HG02943 (cell line): ENCODE results near the gene RAB38.

Experiments
- ATAC-seq: cut with Tn5 transposase; IDR thresholded peaks from one replicate; pipeline ENCODE4 v1.9.1; 2021; ENCODE audit warnings: mild to moderate bottlenecking, low read depth, moderate library complexity; ENCODE audit not compliant: unreplicated experiment

RAB38 gene

DNA sequence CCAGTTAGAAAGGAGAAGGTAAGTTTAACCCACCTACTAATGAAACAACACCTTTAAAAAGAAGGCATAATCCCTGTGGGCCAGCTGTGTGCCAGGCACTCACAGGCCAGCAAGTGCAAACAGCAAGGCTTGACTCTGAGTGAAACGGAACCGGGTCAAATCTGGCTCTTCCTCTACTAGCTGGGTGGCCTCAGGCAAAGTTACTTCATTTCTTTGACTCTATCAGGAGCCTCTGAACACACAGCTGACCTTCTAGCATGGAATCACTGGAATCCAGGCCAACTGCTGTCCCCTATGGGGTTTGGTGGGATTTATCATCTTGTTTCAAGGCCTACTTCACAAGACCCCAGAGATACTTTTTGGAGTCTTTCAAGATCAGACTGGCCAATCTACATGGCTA lies 3.3 kb downstream of the RAB38 start:
- no peak for ATAC-seq

DNA sequence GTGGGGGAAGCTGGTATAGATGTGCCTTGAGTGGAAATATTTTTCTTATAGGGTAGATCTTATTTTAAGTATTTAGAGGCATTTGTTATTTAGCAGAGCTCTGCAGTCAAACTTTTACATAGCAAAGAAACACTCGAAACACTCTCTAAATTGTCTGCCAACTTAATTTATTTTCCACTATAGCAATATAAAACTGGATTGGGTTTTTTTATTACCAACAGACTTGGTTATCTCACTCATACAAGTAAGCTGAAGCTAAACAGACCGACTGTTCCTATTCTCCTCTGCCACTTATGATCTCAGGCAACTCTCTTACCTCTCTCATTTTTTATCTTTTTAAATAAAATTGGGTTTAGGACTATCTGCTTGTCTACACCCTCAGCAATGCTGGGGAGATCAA lies 4.6 kb downstream of the RAB38 start:
- no peak for ATAC-seq

DNA sequence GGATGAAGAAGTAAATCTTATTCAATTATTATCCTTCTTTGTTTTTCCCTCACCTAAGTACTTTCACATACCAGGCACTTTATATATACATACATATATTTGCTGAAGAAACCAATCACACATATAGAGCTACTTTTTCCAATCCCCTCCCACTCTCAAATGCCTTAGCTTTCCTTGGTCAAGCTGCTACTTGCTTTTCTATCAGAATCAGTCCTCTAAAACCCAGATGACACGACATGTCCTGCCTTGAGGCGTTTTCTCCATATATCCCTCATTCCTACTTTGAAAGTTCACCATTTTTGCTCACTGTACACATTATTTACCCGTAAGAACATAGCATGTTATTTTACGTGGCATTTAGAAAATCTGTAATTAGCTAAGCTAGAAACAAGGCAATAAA lies 5.4 kb downstream of the RAB38 start:
- no peak for ATAC-seq

DNA sequence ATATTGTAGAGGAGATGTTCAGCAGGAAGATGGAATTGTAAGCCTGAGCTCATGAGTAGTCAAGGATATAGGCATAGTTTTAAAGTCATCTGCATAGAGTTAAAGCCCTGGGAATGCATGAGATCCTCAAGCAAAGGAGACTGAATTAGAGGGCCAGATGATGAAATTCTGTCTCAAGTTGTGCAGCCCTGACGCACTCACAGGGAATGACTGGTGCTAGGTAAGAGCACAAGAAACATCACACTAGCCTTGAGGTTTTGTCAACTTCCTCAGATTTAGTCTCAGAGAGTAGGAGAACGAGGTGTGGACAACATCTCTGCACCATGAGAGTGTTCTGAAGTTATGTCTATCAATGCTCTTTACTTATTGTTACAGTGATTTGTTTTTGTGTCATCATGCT lies 5.8 kb downstream of the RAB38 start:
- ATAC-seq: no peak

DNA sequence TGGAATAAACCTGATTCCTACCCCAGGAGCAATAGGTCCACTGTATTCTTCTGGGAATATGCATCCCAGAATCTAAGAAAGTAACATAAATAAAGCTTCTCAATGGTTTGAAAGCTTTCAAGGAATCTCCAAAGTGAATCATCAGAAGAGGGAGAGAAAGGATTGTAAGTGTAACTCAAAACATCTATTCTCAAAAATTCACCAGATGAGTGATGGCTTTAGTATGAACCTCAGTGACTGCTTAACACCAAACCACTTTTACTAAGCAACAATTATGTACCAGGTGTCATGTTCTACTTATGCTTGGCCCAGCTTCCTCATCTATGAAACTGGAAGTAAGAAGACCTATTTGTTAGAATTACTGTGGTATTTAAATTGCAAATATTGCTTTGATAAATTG lies 7.4 kb downstream of the RAB38 start:
- ATAC-seq: no peak

DNA sequence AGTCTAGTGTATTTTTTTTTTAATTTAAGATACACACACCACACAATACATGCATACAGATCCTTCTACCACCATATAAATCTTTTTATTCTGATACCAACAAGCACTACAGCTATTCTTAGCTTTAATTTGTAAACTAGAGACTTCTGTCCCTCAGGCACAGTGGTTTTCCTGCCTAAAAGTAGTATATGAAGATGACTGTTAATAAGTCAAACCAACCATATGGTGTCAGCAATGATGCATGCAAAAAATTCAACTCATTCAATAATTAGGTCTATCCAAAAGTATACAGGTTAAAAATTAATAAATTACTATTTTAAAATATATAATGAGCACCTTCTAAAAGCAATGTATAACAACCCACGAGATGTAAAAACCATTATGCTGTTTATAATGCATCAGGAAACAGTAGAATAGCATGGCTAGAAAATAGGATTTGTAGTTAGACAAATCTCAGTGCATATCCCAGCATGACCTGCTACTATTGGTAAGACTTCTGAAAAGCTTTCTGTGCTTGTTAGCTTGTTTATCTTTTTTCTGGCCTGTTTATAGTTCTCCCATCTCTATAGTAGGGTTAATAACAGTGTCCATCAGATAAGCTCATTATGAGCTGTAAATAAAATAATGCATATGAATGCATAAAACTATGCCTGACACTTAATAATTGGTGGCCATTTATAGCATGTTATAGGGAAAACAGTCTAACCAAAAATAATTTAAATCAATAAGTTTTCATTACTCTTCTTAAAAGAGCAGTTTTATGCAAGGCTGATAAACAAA lies 10.2 kb downstream of the RAB38 start:
- no peak for ATAC-seq

DNA sequence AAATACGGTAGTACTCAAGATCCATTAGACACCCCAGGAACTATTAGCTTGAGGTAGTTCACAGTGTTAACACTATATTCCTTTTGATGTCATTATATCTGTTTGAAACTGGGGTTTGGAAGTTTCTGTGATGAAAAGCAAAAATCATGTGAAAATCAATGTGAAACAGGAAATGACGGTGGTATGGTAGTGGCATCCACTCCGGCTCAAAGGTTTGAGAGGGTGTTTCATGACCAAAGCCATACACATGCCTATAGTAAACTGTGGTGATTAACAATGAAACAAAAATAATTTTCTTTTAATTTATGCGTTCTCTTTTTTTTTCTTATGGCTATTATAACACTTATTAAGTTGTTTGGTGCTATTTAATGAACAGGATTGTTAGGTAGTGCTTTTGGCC lies 10.9 kb downstream of the RAB38 start:
- ATAC-seq: no peak

DNA sequence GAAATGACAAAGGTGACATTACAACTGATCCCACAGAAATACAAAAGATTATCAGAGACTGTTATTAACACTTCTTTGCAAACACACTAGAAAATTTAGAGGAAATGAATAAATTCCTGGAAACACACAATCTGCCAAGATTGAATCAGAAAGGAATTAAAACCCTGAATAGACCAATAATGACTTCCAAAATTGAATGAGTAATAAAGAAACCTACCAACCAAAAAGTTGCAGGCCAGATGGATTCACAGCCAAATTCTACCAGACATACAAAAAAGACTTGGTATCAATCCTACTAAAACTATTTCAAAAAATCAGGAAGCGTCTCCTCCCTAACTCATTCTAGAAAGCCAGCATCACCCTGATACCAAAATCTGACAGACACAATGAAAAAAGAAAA lies 17.2 kb downstream of the RAB38 start:
- ATAC-seq: no peak

DNA sequence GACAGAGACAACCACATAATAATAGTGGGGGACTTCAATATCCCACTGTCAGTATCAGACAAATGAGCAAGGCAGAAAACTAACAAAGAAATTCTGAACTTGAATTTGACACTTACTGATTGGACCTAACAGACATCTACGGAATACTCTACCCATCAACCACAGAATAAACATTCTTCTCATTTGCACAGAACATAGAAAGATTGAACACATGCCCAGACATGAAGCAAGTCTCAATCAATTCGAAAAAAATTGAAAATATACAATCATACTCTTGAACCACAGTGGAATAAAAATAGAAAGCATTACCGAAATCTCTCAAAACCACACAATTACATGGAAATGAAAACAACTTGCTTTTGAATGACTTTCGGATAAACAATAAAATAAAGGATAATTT lies 17.9 kb downstream of the RAB38 start:
- no peak for ATAC-seq

DNA sequence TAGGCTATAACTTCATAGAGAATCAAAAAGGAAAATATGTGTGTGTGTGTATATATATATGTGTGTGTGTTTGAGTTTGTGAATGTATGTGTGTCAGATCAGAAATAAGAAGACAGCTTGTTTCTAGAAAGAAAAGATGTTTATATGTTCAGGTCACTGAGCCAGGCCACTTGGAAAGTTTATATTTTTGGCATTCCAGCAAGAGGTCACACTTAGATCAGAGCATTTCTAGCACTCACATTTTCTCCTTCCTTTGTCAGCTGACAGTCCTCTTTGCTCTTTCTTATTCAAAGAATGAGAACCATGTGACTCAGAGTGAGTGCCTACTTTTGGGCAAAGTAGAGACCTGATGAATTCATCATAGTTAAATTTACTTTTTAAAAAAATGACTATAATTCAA lies 22.9 kb downstream of the RAB38 start:
- ATAC-seq: no peak

DNA sequence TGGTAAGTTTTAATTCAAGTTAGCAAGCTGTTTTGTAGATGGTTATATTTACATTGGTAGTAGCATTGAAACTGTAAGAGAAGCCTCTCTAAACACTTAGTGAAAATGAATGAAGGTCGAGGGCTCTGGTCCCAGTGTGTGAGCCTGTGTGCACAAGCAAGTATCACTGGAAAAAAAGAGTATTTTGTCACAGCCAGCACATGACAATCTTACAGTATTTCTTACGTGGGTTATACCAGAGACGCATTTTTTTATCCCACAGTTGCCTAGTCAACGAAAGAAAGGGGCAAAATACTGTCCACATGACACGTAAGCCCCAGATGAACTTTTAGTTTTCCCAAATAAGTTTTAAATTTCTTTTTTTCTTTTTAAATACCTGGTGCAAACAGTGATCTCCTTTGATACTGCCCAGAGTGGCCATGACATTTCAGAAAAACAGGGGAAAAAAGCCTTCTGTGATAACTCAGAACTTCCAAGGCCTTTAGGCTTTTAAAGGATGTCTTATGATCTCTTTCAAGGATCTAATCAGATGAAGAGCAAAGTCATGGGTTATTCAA lies 23.5 kb downstream of the RAB38 start:
- no peak for ATAC-seq

DNA sequence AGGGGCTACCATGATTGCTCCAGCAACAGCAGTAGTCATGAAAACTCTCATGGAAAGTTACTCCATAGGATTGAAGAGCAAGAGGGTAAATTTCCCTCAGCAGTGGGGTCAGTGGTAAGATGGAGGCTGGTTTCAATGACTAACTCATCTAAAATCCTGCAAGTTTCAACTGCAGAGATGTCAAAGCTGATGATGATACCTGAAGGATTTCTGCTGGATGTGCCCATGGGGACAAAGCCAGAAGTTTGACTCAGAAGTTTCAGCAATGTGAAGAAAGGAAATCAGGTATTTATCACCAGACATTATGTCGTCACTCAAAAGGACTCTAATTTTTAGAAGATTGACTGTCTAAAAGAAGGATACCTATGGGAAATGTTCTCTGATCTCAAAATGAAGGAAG lies 29.1 kb downstream of the RAB38 start:
- ATAC-seq: no peak

DNA sequence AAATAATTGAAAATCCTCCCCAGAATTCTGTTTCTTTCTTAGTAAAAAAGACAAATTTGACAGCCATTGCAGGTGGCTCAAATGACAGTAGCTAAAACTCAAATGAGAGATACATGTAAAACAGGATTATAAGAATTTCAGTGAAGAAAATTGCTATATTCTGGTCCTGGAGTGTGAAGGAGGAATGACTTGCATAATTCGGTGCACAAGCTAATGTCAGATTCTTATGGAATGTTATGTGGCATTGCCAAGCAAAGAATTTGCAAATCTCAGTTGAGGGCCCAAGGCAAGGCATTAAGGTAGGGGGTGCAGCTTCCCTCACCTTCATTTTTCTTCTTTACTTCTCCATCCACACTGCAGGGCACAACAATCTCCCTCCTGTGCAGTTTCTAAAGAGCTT lies 35.4 kb downstream of the RAB38 start:
- ATAC-seq: no peak

DNA sequence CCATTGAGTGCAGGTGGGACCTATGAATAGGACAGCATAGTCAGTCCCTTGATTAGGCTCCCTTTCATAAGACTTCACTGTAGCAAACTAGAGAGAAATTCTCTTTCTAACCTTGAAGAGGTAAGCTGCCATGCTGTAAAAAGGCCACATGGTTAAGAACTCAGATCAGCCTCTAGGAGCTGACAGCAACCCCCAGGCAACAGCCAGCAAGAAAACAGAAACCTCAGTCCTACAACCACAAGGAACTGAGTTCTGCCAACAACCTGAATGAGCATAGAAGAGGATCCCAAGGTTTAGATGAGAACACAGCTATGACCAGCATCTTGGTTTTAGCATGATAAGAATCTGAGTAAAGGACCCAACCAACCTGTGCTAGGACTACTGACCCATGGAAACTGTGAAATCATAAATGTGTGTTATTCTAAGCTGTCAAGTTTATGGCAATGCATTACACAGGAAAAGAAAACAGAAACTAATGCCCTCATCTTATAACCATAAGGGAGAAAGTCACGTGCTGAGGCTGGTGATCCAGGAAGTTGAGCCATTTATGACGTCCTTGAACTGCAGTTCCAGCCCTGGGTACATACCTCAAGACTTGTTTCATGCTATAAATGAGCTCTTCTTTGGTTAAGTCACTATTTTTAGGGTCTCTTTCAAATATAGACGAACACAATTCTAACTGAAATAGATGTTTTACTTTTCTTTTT lies 43.3 kb downstream of the RAB38 start:
- ATAC-seq: no peak

DNA sequence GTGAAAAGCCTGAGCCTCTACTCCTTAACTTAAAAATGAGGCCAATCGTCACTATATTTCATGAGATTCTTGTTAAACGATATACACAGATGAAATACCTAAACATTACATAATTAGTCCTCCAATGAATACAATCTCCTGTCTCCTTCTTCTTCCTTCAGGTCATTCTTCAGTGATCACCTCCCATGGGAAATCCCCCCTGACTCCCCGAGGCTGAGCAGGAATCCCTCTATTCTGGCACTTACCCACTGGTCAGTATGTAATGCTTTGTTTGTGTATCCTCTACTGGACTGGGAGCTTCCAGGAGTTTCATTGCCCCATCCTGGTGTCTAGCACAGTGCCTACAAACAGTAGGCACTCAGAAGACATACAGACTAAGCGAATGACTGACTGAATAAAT lies 52.3 kb downstream of the RAB38 start:
- no peak for ATAC-seq

DNA sequence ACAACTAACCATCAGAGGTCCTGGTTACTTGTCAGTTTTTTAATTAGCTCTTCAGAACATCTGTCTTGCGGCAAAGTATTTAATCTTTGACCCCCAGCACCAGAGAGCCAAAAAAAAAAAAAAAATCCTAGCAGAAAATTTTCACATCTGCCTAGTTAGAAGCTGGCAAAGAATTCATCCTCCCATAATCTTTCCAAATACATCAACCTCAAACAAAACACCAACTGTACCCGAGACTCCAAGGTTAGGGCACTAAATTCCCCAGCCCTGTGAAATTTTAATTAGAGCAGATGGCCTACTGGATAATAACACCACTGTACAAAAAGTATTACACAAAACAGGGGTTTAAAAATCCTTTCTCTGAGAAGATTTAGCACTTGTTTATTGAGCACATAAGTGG lies 55.7 kb downstream of the RAB38 start:
- no peak for ATAC-seq

DNA sequence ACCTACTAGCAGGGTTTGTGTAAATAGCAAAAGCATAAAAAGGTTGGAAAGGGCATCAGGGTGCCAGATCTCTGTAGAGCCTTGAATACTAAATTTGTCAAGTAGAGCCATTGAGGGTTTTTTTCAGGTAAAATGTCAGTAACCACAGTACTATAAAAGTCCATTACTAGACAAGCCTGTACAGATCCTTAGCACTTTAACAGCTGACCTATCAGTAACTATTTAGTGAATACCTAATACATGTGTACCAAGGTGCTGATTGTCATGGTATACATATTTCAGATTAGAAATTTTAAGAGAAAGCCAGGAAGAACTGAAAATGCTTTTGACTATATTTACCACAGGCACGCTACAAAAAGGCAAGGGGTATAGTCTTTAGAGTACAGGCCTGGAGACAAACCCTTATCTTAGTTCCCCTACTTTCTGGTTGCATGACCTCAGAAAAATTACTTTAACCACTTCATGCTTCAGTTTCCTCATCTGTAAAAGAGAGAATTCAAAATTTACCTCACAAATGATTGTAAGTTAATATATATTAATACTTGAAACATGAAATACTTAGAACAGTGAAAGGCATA lies 57.9 kb downstream of the RAB38 start:
- ATAC-seq: no peak

DNA sequence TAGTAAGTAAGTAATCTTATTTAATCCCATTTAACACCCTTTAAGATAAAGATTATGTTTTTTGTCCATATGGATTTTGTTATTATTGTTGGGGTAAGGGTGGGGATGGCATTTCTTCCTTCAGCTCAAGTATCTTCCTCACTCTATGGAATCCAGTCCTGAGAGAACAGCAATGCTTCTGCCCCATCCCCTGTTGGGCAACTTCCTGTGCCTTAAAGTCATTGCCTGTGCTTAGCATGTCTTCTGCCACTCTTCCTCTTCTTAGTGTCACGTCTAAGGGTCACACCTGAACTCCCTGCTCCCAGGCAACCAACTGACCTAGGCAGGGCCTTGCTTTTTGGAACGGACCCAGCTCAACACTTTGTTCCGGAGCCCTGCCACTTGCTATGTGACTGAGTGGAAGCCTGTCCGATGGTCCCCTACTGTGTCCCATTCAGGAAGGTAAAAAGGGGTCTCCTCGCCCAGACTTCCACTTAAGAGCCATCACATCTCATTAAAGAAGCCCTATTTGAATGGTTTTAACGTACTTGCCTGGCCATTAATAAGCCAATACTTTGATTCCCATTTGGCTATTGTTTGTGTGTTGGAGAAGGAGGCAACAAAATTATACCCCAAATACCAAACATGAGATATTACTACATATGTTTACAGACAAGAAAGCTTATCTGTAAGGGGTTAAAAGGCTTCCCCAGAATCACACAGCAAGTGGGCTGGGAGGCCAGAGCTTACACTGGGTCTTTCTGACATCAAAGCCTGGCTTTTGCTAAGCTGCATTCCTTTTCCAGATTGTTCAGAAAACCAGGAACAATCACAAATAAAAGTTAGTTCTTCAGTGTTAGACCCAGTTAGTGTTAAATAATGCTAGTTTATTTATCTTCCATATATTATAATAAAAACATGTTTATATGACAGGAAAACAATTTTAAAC lies 59.2 kb downstream of the RAB38 start:
- ATAC-seq: no peak

DNA sequence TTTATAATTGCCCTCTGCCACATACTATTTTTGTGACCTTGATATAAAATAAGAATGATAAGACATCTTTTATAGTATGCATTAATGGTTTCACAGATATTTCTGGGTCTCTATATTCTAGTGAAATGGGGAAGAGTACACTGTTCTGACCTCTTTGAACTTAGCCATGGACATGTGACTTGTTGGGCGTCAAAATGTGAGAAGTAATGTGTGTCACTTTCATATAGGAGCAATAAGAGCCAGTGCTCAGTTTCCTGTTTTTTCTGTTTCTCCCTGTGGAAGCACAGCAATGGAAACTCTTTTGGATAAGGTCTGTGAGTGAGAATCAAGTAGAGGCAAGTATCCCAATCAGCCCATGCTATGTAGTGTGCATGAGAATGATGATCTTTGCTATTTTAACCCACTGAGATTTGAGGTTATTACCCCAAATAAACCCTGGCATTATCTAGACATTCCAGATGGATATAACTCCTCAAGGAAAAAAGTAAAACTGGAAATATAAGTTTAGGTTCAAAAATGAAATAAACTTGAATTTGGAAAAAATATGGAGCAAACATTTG lies 60.7 kb downstream of the RAB38 start:
- no peak for ATAC-seq

DNA sequence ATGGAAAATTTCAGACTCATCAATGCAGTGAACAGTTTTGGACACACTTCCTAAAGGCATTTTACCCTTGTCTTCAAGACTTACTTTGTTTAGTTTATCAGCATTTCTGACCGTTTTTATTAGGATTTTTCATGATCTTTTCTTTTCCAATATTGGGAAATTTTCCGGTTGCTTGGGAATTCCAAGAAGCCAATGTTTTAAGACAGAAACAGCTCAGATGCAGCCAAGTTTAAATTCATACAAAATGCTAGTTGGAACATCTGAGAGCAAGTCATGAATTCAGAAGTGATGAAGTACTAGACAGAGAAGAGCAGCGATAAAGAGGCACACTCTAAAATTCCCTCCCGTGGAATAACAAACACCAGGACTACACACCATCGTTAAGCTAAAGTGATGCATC lies 68.6 kb downstream of the RAB38 start:
- no peak for ATAC-seq
